GM21723 (cell line): Measurements from ENCODE around the gene GSPT1.

ENCODE experiments used
- ATAC-seq: cut with Tn5 transposase; IDR thresholded peaks from one replicate; pipeline ENCODE4 v1.9.1; 2021; ENCODE audit warnings: mild to moderate bottlenecking, moderate library complexity; ENCODE audit not compliant: unreplicated experiment

The GSPT1 gene

DNA sequence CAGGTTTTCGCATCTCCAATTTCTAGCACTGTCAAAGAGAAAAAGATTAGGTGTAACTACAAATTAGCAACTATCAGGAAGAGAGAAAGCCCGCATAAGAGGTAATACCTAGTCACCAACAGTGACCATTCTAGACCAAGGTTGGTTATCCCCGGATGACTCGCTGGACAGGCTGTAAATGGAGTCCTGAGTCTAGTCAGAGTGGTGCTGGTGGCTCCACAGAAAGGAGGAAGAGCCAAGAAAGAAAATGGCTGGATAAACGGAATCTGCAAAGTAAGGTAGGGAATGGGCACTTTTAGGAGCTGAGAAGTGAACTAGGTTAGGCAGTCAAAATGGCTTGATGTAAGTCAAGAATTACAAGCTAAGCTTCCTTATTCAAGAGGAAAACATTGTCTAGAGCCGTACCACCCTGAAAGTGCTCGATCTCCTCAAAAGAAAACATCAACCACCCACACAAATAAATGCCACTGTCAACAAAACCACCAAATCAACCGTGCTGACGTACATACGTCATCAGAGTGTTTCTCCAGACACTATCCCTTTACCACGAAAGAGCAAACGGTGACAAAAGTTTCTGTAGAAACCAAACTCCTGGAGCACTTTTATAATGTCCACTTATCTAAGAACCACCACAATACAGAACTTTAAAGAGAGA, 2.2 kb downstream of the GSPT1 start:
- ATAC-seq: no peak

- no peak for ATAC-seq
These were observed 5.9 kb downstream of the GSPT1 start for GRCh38 chr16:11909653-11910545.

GRCh38 chr16:11907160-11907970, 8.4 kb downstream of the GSPT1 start:
- no peak for ATAC-seq

DNA sequence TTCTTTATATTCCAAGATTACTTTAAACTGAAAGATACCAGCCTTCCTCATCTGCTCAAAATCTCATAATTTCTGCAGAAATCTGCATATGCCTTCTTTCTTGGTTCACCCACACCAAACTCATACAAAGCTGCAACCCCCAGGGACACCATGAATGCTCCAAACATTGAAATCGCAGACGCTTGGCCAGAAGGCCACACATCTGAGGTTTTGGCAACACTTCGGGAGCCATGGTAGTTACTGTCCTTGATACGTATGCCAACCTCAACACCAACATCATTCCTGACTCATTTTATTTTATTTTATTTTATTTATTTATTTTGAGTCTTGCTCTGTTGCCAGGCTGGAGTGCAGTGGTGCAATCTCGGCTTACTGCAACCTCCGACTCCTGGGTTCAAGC, 11.8 kb downstream of the GSPT1 start:
- no peak for ATAC-seq

DNA sequence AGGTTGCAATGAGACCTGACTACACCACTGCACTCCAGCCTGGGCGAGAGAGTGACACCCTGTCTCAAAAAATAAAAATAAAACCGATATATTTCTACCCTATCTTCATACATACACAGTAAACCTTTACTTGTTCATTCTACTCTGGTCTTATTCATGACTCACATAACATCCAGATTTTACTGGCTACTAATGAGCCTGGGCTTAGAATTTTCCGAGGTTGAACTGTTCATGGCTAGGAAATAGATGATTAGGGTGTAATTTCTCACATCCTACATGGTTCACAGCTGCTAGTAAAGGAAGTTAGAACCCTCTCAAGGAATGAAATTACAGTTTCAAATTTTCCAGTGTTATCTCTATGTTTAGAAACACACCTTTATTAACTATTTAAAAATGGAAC, 14.7 kb downstream of the GSPT1 start:
- ATAC-seq: no peak

DNA sequence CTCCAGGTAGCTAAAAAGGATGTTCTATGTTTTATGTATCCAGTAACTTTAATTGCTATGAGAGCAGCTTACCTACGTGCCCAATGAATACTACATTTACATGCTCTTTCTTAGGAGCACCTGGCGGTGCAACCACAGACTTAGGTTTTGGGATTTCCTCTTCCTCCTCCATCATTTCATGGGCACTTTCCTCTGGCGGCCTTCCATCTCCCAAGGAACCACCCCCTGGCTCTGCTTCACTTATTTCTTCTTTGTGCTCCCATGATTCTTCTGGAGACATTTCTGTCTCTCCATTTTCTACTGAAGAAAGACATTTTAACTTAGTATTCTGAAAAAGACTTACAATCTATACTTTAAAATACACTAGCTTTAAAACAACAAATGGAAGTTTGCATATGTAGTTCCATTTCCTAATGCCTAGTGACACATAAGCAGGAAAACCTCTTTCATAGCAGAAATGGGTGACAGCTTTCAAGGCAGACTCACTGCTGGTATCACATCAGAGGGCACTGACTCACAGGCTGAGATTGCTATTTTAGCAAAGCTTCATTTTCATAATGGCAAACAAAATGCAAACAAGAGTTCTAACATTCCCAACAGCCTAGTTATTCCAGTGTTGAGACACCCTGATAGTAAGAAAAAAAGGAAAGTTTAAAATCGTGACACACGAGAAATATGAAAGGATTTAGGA, 19.1 kb downstream of the GSPT1 start:
- no peak for ATAC-seq

- ATAC-seq: no peak
These were observed 22.2 kb downstream of the GSPT1 start for GRCh38 chr16:11893571-11893970.

- ATAC-seq: no peak
These were observed 23.0 kb downstream of the GSPT1 start for GRCh38 chr16:11892761-11893160.

DNA sequence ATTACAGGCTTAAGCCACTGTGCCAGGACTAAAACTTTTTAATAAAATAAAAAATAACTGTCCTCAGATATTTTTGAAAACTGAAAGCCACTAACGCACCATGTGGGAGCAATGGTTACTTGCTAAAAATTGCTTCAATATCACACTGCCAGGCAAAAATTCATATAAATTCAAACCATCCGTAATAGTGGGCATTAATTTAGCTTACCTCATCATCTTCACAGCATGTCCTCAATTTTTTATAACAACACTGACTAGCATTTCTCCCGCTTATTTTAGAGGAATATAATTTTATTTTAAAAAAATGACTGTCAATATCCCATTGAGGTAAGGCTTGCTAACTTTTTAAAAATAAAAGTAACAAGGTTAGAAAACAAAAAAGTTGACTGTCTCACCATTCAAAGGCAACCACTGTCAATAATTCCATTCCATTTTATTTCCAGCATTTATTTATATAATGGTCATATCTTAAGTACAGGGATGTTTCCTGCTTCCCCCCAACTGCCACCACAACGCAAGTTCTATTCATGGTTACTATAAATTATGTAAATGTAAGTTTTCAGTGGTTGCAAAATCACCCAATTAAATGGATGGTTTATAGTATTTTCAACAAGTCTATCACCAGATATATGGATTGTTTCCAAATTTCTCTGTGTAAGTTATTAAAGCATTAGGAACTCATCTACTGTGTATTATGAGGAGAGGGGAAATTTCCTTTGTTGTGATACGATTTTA, 25.4 kb downstream of the GSPT1 start:
- no peak for ATAC-seq

GRCh38 chr16:11886881-11887280, 28.9 kb downstream of the GSPT1 start:
- no peak for ATAC-seq

- no peak for ATAC-seq
These were observed 31.7 kb downstream of the GSPT1 start for GRCh38 chr16:11884035-11884434.

DNA sequence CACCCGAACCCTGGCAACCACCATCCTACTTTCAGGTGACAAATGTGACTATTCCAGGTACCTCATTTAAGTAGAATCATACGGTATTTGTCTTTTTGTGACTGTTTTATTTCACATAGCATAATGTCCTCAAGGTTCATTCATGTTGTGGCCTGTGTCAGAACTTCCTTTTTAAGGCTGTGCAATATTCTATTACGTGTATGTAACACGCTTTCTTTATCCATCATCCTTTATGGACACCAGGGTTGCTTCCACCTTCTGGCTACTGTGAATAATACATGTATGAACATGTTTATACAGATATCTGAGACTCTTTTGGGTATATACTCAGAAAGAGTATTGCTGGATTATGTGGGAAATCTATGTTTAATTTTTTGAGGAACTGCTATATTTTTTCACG, 35.7 kb downstream of the GSPT1 start:
- no peak for ATAC-seq

GRCh38 chr16:11877374-11877773, 38.4 kb downstream of the GSPT1 start:
- no peak for ATAC-seq

DNA sequence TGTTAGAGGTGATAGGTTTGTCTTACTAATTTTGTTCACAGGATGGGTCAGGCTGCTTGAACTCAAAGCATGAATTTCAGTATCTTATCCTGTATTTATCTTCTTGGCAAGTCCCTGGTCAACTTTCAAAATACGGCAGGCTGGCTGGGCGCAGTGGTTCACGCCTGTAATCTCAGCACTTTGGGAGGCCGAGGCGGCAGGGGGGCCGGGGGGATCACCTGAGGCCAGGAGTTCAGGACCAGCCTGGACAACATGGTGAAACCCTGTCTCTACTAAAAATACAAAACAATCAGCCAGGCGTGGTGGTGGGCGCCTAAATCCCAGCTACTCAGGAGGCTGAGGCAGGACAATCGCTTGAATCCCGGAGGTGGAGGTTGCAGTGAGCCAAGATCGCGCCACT, 39.5 kb downstream of the GSPT1 start:
- no peak for ATAC-seq

DNA sequence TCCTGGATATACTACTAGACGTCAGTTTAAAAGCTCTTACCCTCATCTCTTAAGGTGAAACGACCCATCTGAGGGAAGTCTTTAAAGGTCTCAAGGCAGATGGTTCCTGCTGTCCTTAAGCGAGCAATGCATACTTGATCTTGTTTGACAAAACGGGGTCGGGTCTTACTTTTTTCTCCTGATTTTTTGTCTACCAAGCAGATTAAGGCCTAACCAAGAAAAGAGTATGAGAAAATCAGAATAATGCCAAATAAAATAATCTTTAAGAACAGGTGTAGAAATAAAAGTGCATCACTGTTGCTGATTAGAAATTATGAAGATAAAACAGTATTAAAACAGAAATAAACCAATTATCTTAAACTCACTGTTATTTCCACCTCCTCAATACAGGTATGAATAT, 40.0 kb downstream of the GSPT1 start:
- no peak for ATAC-seq

DNA sequence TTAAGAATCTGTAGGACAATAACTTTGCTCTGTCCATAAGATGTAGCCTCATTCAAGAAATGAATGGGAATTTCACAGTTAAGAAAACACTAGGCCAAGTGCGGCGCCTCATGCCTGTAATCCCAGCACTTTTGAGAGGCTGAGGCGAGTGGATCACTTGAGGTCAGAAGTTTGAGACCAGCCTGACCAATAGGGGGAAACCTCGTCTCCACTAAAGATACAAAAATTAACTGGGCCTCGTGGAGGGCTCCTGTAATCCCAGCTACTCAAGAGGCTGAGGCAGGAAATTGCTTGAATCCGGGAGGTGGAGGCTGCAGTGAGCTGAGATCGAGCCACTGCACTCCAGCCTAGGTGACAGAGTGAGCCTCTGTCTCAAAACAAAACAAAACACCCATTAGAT, 44.6 kb downstream of the GSPT1 start:
- no peak for ATAC-seq

GRCh38 chr16:11870399-11870798, 45.4 kb downstream of the GSPT1 start:
- no peak for ATAC-seq

GRCh38 chr16:11869353-11870228, 46.2 kb downstream of the GSPT1 start:
- no peak for ATAC-seq

- ATAC-seq: no peak
These were observed 47.3 kb downstream of the GSPT1 start for GRCh38 chr16:11868412-11868980.
